Lower leg skin (tissue), 4 donors: Measurements from ENCODE around the gene ZMYM4. TPM values are rescaled to one million over a fixed set of nuclear protein-coding genes. Genes with fewer than 3 reads are reported as not detected.

Experiments used
- DNase-seq, 2 donors: peaks; one replicate each; pipeline ENCODE4 v3.0.0-alpha.2; 2019; ENCODE audit warnings: low spot score in 2 of 2
- H3K4me3 ChIP-seq: fragments of 200-600 bp; sonication (generic); 2 replicates; pipeline ENCODE4 v1.5.1; 2017; ENCODE audit warnings: mild to moderate bottlenecking, low read depth; ENCODE audit not compliant: poor library complexity, severe bottlenecking
- POLR2A ChIP-seq, 2 donors: fragments of 450-650 bp; IDR thresholded peaks; one replicate each; pipeline ENCODE4 v1.6.1; 2016 to 2017; ENCODE audit warnings: antibody characterized with exemption in 2 of 2, mild to moderate bottlenecking in 1 of 2, moderate library complexity in 1 of 2
- WGBS, 2 donors: methylation state at CpG; one replicate each; pipeline ENCODE4 v1.1.5; 2018; 5-methylcytosine and 5-hydroxymethylcytosine counted together
- intact Hi-C: fragments of 100-400 bp; cut with DNase I; formaldehyde crosslinking; loops from one replicate; pipeline ENCODE4 v1.15.0; 2023; ENCODE audit warnings: low total_unique reads
- total RNA-seq, 4 donors: library from RNA; depleted of rRNA; stranded (reverse); fragments of >200 nt; gene quantifications; one replicate each; pipeline ENCODE4 v1.1.0, GENCODE V29; 2016
- TF ChIP-seq, protein P1 (sequence below), 3 donors: fragments of 450-650 bp; IDR thresholded peaks; one replicate each; pipeline ENCODE4 v1.5.1; 2016; ENCODE audit warnings: antibody characterized with exemption in 3 of 3, mild to moderate bottlenecking in 3 of 3, moderate library complexity in 2 of 3

ZMYM4 gene
- total RNA-seq, 4 donors from 2014 or later = 12.7 to 20.0 (median 19.3) TPM

DNA sequence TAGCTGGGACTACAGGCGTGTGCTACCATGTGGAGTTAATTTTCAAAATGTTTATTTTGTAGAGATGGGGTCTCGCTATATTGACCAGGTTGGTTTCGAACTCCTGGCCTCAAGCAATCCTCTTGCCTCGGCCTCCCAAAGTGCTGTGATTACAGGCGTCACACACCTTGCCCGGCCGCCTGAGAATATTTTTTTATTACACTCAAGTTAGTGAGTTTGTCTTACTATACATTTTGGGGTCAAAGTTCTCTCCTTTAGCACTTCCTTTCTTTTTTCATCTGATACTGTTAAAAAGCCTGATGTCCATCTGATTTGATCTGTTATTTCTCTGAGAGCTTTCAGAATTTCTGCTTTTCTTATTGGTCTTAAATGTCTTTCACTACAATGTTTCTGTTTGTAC is 159.9 kb downstream of the ZMYM4 start:
- WGBS, 2 donors = 94 to 97% methylated on average over 7 of the region's 7 CpGs

DNA sequence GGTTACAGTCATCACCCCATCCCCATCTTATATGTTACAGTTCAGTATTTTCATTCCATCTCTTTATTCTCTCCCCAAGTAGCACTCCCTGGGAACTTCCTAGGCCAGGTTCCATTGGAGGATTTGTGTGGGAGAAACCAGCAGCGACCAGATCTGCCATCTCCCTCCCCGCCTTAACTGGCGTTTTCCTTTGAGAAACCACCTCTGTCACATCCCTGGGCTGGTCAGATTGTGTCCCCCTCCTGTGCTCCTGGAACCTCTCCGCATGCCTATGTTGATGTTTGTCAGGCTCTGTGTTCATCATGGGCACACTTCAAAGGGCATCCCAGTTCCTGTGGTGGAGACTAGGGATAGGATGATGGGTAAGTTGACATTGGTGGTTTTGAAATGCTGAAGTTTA is 162.3 kb downstream of the ZMYM4 start:
- intact Hi-C loops = no loop called here
- TF ChIP-seq, protein P1, sequence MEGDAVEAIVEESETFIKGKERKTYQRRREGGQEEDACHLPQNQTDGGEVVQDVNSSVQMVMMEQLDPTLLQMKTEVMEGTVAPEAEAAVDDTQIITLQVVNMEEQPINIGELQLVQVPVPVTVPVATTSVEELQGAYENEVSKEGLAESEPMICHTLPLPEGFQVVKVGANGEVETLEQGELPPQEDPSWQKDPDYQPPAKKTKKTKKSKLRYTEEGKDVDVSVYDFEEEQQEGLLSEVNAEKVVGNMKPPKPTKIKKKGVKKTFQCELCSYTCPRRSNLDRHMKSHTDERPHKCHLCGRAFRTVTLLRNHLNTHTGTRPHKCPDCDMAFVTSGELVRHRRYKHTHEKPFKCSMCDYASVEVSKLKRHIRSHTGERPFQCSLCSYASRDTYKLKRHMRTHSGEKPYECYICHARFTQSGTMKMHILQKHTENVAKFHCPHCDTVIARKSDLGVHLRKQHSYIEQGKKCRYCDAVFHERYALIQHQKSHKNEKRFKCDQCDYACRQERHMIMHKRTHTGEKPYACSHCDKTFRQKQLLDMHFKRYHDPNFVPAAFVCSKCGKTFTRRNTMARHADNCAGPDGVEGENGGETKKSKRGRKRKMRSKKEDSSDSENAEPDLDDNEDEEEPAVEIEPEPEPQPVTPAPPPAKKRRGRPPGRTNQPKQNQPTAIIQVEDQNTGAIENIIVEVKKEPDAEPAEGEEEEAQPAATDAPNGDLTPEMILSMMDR (IDR thresholded peaks at IDR 0.05) = no peak
- TF ChIP-seq POLR2A (IDR thresholded peaks at IDR 0.05) = no peak
- 97 to 98% methylated on average over 4 of the region's 4 CpGs for WGBS, 2 donors
- no peak for DNase-seq
- no peak overlapping the region for H3K4me3 ChIP-seq

More for the DNA sequence above, 159.9 kb downstream of the ZMYM4 start:
- no peak for DNase-seq
- TF ChIP-seq, protein P1 (IDR thresholded peaks at IDR 0.05) = no peak
- no peak for TF ChIP-seq POLR2A (IDR thresholded peaks at IDR 0.05)
- no peak overlapping the region for H3K4me3 ChIP-seq
- intact Hi-C loops = no loop called here

GRCh38 chr1:35431173-35431599 is 162.7 kb downstream of the ZMYM4 start:
- DNase-seq = no peak
- TF ChIP-seq, protein P1 (IDR thresholded peaks at IDR 0.05) = no peak
- TF ChIP-seq POLR2A (IDR thresholded peaks at IDR 0.05) = no peak
- 88% methylated on average over 7 of the region's 7 CpGs for WGBS, 2 donors
- intact Hi-C loops = no loop called here
- no peak overlapping the region for H3K4me3 ChIP-seq

- 91 to 95% methylated on average over 10 of the region's 10 CpGs for WGBS, 2 donors
- no peak for TF ChIP-seq POLR2A (IDR thresholded peaks at IDR 0.05)
- TF ChIP-seq, protein P1 (IDR thresholded peaks at IDR 0.05) = no peak
- DNase-seq = no peak
- intact Hi-C loops = no loop called here
- no peak overlapping the region for H3K4me3 ChIP-seq
Observed at GRCh38 chr1:35432231-35432630, 163.7 kb downstream of the ZMYM4 start.

DNA sequence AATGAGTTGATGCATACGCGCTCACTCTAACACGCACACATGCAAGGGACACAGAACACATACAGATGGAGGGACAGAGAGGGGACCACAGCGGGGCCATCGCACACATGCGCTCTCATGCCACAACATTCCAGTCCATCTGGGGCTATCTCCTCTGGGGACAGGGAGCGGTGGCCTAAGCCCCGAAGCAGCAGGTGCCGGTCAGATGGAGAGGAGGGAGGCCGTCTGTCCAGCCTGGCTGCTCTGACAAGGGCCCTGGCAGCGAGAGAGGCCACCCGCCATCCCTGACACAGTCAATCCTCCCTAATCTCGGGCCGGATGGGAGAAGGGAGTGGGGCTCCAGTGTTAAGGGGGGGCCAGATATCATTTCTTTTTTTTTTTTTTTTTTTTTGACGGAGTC is 165.2 kb downstream of the ZMYM4 start:
- no peak overlapping the region for H3K4me3 ChIP-seq
- no peak for TF ChIP-seq POLR2A (IDR thresholded peaks at IDR 0.05)
- TF ChIP-seq, protein P1 (IDR thresholded peaks at IDR 0.05) = no peak
- WGBS, 2 donors = 96 to 97% methylated on average over 14 of the region's 15 CpGs
- DNase-seq = no peak
- intact Hi-C loops = no loop called here

DNA sequence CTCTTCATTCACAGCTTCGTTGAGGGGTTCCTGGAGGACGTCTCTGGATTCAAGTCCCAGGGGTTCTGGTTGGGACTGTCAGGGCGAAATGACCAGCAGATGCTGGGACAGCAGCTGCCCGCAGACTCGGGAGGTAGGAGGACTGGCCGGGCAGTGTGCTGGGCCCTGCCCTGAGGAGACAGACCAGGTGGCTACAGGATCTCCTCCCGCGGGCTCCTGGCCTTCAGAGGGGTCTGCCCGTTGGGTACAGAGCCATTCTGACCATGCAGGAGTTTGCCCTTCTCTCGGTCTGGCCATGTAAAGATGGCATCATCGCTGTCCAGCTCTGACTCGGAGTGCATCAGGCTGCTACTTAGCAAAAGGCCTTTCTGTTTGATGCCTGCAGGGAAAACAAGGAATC is 166.2 kb downstream of the ZMYM4 start:
- no peak for DNase-seq
- WGBS, 2 donors = 84 to 88% methylated on average over 4 to 12 of the region's 12 CpGs
- intact Hi-C loops = no loop called here
- TF ChIP-seq, protein P1 (IDR thresholded peaks at IDR 0.05) = no peak
- TF ChIP-seq POLR2A (IDR thresholded peaks at IDR 0.05) = no peak
- H3K4me3 ChIP-seq = no peak overlapping the region
